ENCODE measurements around the gene SNX2.
A peak's percentile ranks its signal among the peaks of the same experiment; 100 is the strongest.

SNX2 gene

GRCh38 chr5:122839731-122840130 lies 64.9 kb downstream of the SNX2 start:
- TF ChIP-seq CTCF (conservative IDR thresholded peaks at IDR 0.05; ENCODE audit: low read depth, low read length) = no peak
- no peak overlapping the region for H3K4me3 ChIP-seq (ENCODE audit: low read length)
- no peak for DNase-seq (ENCODE audit: low read depth)

DNA sequence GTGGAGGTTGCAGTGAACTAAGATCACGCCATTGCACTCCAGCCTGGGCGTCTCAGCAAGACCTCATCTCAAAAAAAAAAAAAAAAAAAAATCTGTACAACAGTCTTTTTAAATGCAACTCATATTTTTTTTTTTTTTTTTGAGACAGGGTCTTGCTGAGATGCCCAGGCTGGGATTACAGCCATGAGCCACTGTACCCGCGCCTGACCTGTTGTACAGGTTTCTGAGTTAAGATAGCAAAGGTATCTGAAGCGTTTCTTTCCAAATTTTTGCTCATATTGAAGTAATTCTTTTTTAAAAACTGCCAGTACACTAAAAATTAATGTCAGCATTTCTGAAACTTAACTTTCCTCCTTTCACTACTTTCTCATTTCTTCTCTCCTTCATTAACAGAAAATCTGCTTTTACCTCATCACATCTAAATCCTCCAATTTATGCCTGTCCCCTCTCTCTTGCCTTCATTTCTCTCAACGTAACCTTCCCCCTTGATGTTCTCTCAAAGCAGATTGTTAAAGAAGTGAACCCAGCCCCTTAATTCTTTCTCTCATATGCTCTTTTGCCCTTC lies 67.2 kb downstream of the SNX2 start:
- no peak for TF ChIP-seq CTCF (conservative IDR thresholded peaks at IDR 0.05; ENCODE audit: low read depth, low read length)
- no peak for DNase-seq (ENCODE audit: low read depth)
- no peak overlapping the region for H3K4me3 ChIP-seq (ENCODE audit: low read length)

DNA sequence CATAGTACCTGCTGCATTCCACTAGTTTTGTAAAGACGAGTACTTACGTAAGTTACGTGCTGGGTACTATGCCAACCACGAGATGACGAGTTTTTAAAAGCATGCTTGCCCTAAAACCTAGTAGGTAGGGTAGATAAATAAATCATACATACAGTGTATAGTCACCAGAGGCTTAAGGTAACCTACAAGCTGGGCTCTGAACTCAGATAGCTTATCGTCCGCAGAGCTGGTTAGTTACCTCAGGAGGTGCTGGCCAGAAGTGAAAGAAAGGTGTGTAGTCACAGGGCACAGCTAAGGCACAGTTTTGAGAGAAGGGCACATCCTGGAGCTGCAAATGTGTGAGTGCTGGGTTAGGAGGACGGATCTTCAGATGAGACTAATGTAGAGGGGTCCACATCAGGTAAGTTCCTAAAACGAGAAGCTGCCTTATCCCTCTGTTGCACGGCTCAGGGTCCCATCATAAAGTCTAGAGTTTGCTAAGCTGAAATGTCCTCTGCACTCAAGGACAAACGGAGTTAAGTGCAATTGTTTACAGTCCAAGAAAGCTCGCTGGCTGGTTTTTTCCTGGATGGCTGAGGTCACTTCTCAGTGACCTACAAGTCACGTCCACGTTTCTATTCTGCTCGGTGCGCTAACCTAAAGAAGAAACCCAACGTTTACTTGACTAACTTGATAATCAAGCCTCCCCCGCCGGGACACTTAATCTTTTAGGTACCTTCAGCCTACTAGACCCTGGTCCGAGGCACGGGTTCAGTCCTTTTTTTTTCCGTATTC lies 69.4 kb downstream of the SNX2 start:
- TF ChIP-seq CTCF (conservative IDR thresholded peaks at IDR 0.05; ENCODE audit: low read depth, low read length) = no peak

DNA sequence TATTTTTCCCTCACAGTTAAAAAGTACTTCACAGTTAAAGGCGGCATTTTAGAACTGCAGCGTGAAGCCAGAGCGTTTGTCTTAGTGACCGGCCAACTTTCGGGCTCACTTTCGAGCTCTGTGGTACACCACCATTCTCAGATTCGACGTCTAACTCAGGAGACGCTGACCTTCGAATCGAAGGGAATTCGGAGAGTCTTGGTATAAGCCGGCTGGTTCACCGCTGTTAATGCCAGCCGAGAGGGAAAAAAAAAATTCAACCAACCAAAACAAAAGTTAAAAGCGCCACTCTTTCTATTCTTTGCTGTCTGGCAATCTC lies 70.0 kb downstream of the SNX2 start:
- H3K4me3 ChIP-seq (ENCODE audit: low read length) = peak overlapping the region; percentile 61
- no peak for DNase-seq (ENCODE audit: low read depth)
- no peak for TF ChIP-seq CTCF (conservative IDR thresholded peaks at IDR 0.05; ENCODE audit: low read depth, low read length)

More for the DNA sequence above, 69.4 kb downstream of the SNX2 start:
- peak overlapping the region; percentile 61 for H3K4me3 ChIP-seq (ENCODE audit: low read length)
- no peak for DNase-seq (ENCODE audit: low read depth)

GRCh38 chr5:122845229-122846050 lies 70.6 kb downstream of the SNX2 start, which contains the start of gene SNX24:
SNX24 (plus strand) TSS chr5:122845613; CDS start chr5:122845634, 21 bp downstream.
- no peak for TF ChIP-seq CTCF (conservative IDR thresholded peaks at IDR 0.05; ENCODE audit: low read depth, low read length)
- H3K4me3 ChIP-seq (ENCODE audit: low read length) = peak within 1 kb of the TSS; percentile 61
- peak; percentile 31 for DNase-seq (ENCODE audit: low read depth)

DNA sequence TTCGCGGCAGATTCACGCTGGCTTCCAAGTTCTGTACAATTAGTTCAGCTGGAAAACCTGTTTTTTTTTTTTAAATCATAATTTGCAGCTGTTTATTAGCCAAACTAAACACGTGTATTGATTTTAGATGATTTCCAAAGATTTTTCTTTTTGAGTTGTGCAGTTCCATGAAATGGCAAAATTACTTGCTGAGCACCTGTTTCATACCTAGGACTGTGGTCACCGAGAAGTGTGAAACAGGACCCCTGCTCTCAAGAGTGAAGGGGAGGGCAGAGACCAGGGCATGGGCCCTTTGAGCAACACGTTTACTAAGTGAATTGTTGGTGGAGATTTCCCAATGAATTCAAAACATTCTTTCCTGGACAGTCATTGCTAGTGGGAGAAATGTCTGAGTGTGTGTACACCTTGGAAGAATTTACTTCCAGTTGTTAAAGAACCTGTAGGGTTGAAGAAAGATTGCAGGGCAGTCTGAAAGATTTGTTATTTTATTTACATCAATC lies 71.2 kb downstream of the SNX2 start:
- peak overlapping the region; percentile 61 for H3K4me3 ChIP-seq (ENCODE audit: low read length)
- TF ChIP-seq CTCF (conservative IDR thresholded peaks at IDR 0.05; ENCODE audit: low read depth, low read length) = no peak
- DNase-seq (ENCODE audit: low read depth) = no peak
